ENCODE results near the gene WRNIP1. TPM values are rescaled to one million over a fixed set of nuclear protein-coding genes. Genes with fewer than 3 reads are reported as not detected.

WRNIP1 gene
- total RNA-seq, 8 experiments from 2014 or later: 37.7 to 61.2 (median 42.9) TPM

DNA sequence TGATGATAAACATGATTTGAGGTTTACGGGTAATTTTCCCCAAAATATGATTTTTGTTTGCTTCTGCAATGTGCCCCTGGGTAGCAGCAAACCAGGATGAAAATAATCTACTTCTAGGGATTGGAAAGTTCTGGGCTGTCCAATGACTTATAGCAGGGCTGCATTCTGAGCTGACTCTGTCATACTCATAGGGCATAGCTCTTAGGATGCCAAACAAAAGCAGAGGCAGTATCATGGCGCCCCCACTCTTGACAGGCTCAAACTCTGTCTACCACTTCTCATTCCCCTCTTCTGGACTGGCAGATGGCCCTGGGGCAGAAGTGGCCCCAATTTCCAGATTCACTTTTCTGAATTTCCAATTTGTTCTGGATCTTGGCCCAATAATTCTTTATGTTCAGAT is 66.2 kb downstream of the WRNIP1 start:
- no peaks in the 10 kb centered on the region for H3K4me1 ChIP-seq (replicated peaks in 1 of 2)
- no peak overlapping the region for H3K4me3 ChIP-seq
- WGBS, 10 experiments: 85 to 100% (median 93%) methylated on average over 1 to 2 of the region's 2 CpGs; no CpG with 5 or more reads in 1 of the 10 experiments
- in situ Hi-C loops (cut with MboI; ENCODE audit: low pct_unique_long_range_greater_than_20kb in 2 of 9, low sequenced_read_pairs in 9 of 9, unreplicated experiment in 9 of 9): loop anchor here in 1 of 9 experiments (25.0 kb wide), 1 partner anchor 106 kb away; no protein-coding TSS in a partner anchor
- H3K27ac ChIP-seq: no peak overlapping the region
- peak in 3 of 8 experiments; percentile 11 to 23 (median 11) for ATAC-seq (replicated peaks in 6 of 8)

DNA sequence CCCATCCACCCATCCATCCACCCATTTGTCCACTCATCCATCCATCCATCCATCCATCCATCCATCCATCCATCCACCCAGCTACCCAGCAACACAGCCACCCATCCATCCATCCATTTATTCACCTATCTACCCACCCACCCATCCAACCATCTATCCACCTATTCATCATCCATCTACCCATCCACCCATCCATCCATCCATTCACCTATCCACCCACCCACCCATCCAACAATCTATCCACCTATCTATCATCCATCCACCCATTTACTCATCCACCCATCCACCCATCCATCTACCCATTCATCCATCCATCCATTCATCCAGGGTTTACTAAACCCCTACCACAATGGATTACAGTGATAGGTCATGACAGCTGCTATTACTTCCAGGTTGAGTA is 69.1 kb downstream of the WRNIP1 start:
- Histone ChIP-seq H3K27ac (no peak overlapping the region), H3K4me1 (replicated peaks in 1 of 2) (peaks cover 2 to 3% of the 10 kb centered on the region in 2 donors), H3K4me3 (no peak overlapping the region)
- no peak for ATAC-seq (replicated peaks in 6 of 8)
- in situ Hi-C loops (cut with MboI; ENCODE audit: low pct_unique_long_range_greater_than_20kb in 2 of 9, low sequenced_read_pairs in 9 of 9, unreplicated experiment in 9 of 9): loop anchor here in 1 of 9 experiments (25.0 kb wide), 1 partner anchor 103 kb away; no protein-coding TSS in a partner anchor

Other genes with a start within 250 kb of the WRNIP1 start
- 1 to 10 TPM in 2 of 8 experiments, under 1 TPM in 6; 0.18 to 1.4 (median 0.46) TPM for gene MYLK4, start 14.5 kb upstream of the WRNIP1 start, total RNA-seq
- gene SERPINB1, start 76.5 kb downstream of the WRNIP1 start, total RNA-seq: 10 to 100 TPM in 3 of 8 experiments, 1 to 10 TPM in 2, under 1 TPM in 3; 0.43 to 45.5 (median 1.8) TPM
- gene SERPINB9, start 137.9 kb downstream of the WRNIP1 start, total RNA-seq: 10 to 100 TPM in 2 of 8 experiments, 1 to 10 TPM in 6; 3.4 to 24.5 (median 9.3) TPM
- 100 to 1,000 TPM in 3 of 8 experiments, 10 to 100 TPM in 4, 1 to 10 TPM in 1; 9.6 to 519 (median 53.6) TPM for gene SERPINB6, start 206.2 kb downstream of the WRNIP1 start, total RNA-seq
- 10 to 100 TPM; 13.8 to 35.4 (median 21.6) TPM for gene NQO2, start 234.5 kb downstream of the WRNIP1 start, total RNA-seq